ENCODE data around the gene NEU4.
"Not testable (repeated sequence)": the region's sequence is repeated elsewhere in the genome, so short reads cannot be mapped to it uniquely, and the experiment has no call there.

The NEU4 gene

DNA sequence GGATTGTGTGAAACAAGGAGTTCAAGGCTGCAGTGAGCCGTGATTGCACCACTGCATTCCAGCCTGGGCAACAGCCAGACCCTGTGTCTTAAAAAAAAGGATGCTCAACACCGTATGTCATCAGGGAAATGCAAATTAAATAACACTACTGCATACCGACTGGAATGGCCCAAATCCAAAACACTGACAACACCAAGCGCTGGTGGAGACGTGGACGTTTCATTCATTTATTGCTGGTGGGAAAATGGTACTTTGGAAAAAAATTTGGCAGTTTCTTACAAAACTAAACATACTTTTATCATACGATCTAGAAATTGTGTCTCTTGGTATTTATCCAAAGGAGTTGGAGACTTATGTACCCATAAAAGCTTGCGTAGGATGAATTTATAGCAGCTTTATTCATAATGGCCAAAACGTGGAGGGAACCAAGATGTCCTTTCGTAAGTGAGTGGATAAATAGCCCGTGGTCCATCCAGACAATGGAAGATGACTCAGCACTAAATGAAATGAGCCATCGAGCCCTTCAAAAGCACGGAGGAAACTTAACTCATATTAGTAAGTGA is 24.2 kb downstream of the NEU4 start:
- Histone ChIP-seq H3K36me3 (ENCODE audit: insufficient read depth, low read length) (no peaks in the 10 kb centered on the region), H3K9me3 (ENCODE audit: low read length) (peaks cover 2% of the 10 kb centered on the region), H3K4me3 (ENCODE audit: low read length) (no peak overlapping the region), H2AFZ (ENCODE audit: low read depth, low read length) (peak overlapping the region; percentile 57), H3K27me3 (ENCODE audit: insufficient read depth, low read length) (no peaks in the 10 kb centered on the region), H3K4me1 (ENCODE audit: insufficient read depth, low read length) (peaks cover 8% of the 10 kb centered on the region)

GRCh38 chr2:241833756-241834526 is 24.9 kb downstream of the NEU4 start:
- peak overlapping the region; percentile 57 for H2AFZ ChIP-seq (ENCODE audit: low read depth, low read length)
- not testable (repeated sequence) for H3K36me3 ChIP-seq (ENCODE audit: insufficient read depth, low read length); H3K4me1 ChIP-seq (ENCODE audit: insufficient read depth, low read length); H3K27me3 ChIP-seq (ENCODE audit: insufficient read depth, low read length); H3K4me3 ChIP-seq (ENCODE audit: low read length); H3K9me3 ChIP-seq (ENCODE audit: low read length)

DNA sequence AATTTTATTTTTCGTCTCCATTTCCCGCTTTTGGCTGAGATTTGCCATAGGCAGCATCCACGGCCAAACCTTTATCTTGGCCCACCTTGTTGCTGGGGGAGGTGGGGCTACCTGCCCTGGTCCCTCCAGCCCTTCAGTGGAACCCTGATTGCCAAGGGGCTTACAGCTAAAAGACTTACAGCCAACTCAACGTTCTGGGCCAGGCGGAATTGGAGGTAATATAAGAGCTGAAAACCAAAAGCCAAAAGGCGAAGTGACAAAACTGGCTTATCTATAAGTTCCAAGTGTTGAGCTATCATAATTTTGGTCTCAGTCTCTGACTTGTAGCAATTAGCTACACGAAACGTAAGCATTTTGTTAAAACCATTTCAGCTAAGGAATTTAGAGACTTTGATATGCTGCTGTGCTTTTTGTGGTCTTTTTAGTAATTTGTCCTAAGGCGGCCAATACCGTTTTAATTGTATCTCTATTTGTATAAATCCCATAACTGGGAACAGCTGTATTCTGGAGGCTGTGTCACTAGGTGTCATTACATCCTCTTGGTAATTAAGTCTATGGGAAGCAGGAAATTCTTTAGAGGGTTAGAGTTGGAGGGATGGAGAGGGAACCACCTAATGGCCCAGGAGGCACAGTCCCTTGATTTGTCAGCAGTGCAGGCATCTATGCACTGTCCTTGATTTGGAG is 25.7 kb downstream of the NEU4 start:
- Histone ChIP-seq H3K36me3 (ENCODE audit: insufficient read depth, low read length) (no peaks in the 10 kb centered on the region), H3K4me1 (ENCODE audit: insufficient read depth, low read length) (peaks cover 8% of the 10 kb centered on the region), H2AFZ (ENCODE audit: low read depth, low read length) (no peak overlapping the region), H3K27me3 (ENCODE audit: insufficient read depth, low read length) (no peaks in the 10 kb centered on the region), H3K4me3 (ENCODE audit: low read length) (no peak overlapping the region), H3K9me3 (ENCODE audit: low read length) (peaks cover 2% of the 10 kb centered on the region)

DNA sequence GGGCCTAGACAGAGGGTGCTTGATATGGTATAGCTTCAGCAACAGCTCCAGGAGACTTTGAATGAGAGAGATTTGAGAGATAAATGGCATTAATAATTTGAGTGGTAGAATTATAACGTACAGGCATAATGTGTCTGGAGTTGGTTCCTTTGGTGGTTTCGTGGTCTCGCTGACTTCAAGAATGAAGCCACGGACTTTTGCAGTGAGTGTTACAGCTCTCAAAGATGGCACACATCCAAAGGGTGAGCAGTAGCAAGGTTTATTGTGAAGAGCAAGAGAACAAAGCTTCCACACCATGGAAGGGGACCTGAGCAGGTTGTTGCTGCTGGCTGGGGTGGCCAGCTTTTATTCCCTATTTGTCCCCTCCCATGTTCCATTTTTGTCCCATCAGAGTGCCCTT is 26.6 kb downstream of the NEU4 start:
- Histone ChIP-seq H2AFZ (ENCODE audit: low read depth, low read length) (no peak overlapping the region), H3K9me3 (ENCODE audit: low read length) (peaks cover 2% of the 10 kb centered on the region), H3K4me3 (ENCODE audit: low read length) (no peak overlapping the region), H3K4me1 (ENCODE audit: insufficient read depth, low read length) (peaks cover 8% of the 10 kb centered on the region), H3K27me3 (ENCODE audit: insufficient read depth, low read length) (no peaks in the 10 kb centered on the region), H3K36me3 (ENCODE audit: insufficient read depth, low read length) (no peaks in the 10 kb centered on the region)

DNA sequence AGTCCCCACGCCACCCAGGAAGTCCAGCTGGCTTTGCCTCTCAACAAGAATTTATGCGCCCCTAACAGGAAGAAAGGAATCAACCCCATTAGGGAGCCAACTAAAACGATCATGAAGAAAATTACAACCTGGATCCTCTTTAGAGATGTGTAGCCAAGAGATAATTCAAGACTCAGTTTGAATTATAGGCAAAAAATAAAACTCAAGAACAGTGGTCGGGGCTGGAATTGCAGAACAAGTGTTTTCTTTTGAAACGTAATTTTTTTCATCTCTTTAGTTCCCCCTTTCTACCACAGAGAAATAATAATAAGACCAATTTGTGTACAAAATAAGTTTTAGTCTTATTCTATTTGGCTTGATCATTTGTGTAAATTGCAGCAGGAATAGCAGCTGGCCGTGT is 27.3 kb downstream of the NEU4 start:
- peaks cover 8% of the 10 kb centered on the region for H3K4me1 ChIP-seq (ENCODE audit: insufficient read depth, low read length)
- H3K4me3 ChIP-seq (ENCODE audit: low read length): no peak overlapping the region
- H3K27me3 ChIP-seq (ENCODE audit: insufficient read depth, low read length): no peaks in the 10 kb centered on the region
- H2AFZ ChIP-seq (ENCODE audit: low read depth, low read length): no peak overlapping the region
- no peaks in the 10 kb centered on the region for H3K36me3 ChIP-seq (ENCODE audit: insufficient read depth, low read length)
- peaks cover 2% of the 10 kb centered on the region for H3K9me3 ChIP-seq (ENCODE audit: low read length)

DNA sequence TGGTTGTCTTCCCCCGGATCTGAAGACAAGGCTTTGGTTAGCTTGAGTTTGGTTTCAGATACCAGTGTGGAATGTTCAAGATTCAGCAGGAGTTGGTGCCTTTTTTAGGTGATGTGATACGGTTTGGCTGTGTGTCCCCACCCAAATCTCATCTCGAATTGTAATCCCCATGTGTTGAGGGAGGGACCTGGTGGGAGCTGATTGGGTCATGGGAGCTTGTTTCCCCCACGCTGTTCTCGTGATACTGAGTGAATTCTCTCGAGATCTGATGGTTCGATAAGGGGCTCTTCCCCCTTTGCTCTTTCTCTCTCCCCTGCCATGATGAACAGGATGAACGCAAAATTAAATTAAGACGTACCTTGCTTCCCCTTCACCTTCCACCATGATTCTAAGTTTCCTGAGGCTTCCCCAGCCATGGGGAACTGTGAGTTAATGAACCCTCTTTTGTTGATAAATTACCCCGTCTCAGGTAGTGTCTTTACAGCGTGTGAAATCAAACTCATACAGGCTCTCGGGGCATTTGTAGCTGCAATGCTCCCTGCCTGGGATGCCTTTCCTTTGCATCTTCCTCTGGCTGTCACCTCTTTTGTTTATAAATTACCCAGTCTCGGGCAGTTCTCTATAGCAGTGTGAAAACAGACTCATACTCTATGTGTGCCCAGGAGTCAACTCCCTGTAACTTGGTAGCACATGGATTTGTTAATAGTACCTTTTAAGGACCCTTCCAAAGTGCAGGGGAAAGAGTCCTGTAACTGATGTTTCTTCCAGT is 28.4 kb downstream of the NEU4 start:
- Histone ChIP-seq H3K27me3 (ENCODE audit: insufficient read depth, low read length) (no peaks in the 10 kb centered on the region), H2AFZ (ENCODE audit: low read depth, low read length) (no peak overlapping the region), H3K4me1 (ENCODE audit: insufficient read depth, low read length) (peaks cover 8% of the 10 kb centered on the region), H3K36me3 (ENCODE audit: insufficient read depth, low read length) (no peaks in the 10 kb centered on the region), H3K4me3 (ENCODE audit: low read length) (no peak overlapping the region), H3K9me3 (ENCODE audit: low read length) (peaks cover 2% of the 10 kb centered on the region)

DNA sequence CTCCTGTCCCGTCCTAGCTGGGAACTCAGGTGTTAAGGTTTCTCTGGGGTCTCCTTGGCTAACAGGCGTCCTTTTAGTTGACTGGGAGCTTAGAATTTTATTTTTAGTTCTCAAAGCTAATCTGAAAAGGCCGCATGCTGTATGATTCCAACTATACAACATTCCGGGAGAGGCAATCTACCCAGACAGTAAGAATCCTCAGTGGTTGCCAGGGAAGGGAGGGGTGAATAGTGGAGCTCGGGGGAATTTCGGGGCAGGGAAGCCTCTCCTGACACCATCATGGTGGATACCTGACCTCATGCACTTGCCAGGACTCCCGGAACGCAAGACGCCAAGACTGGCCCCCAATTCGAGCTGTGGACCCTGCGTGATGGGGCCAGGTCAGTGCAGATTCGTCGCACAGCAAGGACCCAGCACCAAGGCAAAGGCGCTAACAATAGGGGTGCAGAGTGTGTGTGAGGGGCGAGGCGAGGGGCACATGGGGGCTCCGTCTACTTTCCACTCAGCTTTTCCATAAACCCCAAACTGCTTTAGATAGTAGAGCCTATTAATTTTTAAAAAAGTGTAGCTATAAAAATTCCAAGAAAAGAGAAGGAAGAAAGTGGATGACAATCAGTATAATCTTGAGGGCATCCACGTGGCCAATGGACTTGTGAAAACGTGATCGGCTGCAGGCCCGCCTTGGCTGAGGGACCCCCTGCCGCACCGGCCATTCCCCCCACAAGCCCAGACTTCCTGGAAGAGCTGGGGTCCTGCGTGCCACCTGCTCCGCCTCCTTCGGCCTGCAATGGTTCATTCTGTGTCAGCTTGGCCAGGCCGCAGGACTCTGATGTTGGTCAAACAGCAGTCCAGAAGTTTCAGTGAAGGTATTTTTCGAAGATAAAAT is 32.4 kb downstream of the NEU4 start:
- Histone ChIP-seq H3K36me3 (ENCODE audit: insufficient read depth, low read length) (no peaks in the 10 kb centered on the region), H3K4me1 (ENCODE audit: insufficient read depth, low read length) (no peaks in the 10 kb centered on the region), H2AFZ (ENCODE audit: low read depth, low read length) (no peak overlapping the region), H3K27me3 (ENCODE audit: insufficient read depth, low read length) (peaks cover 19% of the 10 kb centered on the region), H3K4me3 (ENCODE audit: low read length) (no peak overlapping the region), H3K9me3 (ENCODE audit: low read length) (no peaks in the 10 kb centered on the region)

- Histone ChIP-seq H3K9me3 (ENCODE audit: low read length) (no peaks in the 10 kb centered on the region), H3K4me1 (ENCODE audit: insufficient read depth, low read length) (no peaks in the 10 kb centered on the region), H3K4me3 (ENCODE audit: low read length) (no peak overlapping the region), H3K36me3 (ENCODE audit: insufficient read depth, low read length) (no peaks in the 10 kb centered on the region), H3K27me3 (ENCODE audit: insufficient read depth, low read length) (peaks cover 19% of the 10 kb centered on the region), H2AFZ (ENCODE audit: low read depth, low read length) (no peak overlapping the region)
These were observed 33.0 kb downstream of the NEU4 start for GRCh38 chr2:241842067-241842415.

DNA sequence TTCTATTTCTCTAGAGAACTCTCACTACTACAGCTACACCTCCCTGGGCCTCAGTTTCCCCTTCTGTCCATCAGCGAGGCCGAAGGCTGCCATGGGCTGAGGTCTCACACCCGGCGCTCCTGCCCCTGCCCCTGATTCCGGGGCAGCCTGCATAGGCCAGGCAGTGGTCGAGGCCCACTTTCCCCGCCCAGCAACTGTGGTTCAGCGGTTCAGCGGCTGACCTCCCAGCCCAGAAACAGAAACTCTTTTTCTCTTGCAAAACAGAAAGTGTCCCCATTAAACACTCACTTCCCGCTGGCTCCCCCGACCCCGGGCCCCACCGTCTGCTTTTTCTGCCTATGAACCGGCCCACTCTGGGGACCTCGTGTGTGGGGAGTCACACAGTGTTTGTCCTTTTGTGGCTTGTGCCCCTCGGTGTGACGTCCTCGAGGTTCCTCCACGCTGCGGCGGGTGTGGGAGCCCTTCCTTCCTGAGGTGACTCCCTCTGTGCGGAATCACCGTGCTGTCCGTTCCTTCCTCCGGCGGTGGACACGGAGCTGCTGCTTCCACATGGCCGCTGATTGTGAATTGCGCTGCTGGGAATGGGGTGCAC is 33.7 kb downstream of the NEU4 start:
- Histone ChIP-seq H3K27me3 (ENCODE audit: insufficient read depth, low read length) (peaks cover 19% of the 10 kb centered on the region), H3K36me3 (ENCODE audit: insufficient read depth, low read length) (no peaks in the 10 kb centered on the region), H3K9me3 (ENCODE audit: low read length) (no peaks in the 10 kb centered on the region), H2AFZ (ENCODE audit: low read depth, low read length) (no peak overlapping the region), H3K4me1 (ENCODE audit: insufficient read depth, low read length) (no peaks in the 10 kb centered on the region), H3K4me3 (ENCODE audit: low read length) (no peak overlapping the region)

DNA sequence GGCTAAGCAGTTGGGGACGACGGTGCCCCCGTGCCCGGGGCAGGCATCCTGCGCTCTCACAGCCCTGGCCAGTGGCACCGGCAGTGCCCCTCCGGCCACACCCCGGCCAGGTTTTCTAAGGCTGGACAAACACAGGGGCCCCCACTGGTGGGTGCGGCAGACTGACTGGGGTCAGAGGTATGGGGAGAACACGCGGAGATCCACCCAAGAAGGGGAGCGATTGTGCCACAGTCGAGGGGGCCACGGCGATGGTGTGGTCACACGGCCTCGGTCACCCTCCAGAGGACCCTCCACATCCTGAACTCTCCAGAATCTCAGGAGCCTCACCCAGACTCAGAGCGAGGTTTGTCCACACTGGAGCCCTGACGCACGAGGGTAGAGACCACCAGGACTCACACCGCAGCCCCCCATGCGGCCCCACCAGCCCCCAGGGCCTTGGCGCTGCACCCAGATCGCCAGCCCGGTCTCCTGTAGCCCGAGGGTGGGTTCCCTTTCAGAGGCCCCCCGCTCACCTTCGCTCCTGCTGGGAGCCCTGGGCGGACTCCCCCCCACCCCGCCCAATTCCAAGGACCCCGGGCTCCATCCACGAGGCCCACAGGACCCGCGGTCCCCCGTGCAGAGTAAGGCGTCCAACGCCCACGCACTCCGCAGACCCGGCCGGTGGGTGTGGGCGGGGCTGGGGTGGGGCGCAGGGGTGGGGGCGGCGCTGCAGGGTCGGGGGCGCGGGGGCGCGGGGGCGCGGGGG is 34.5 kb downstream of the NEU4 start:
- H3K9me3 ChIP-seq (ENCODE audit: low read length): no peaks in the 10 kb centered on the region
- H3K27me3 ChIP-seq (ENCODE audit: insufficient read depth, low read length): peaks cover 19% of the 10 kb centered on the region
- no peaks in the 10 kb centered on the region for H3K4me1 ChIP-seq (ENCODE audit: insufficient read depth, low read length)
- no peaks in the 10 kb centered on the region for H3K36me3 ChIP-seq (ENCODE audit: insufficient read depth, low read length)
- no peak overlapping the region for H3K4me3 ChIP-seq (ENCODE audit: low read length)
- H2AFZ ChIP-seq (ENCODE audit: low read depth, low read length): no peak overlapping the region

DNA sequence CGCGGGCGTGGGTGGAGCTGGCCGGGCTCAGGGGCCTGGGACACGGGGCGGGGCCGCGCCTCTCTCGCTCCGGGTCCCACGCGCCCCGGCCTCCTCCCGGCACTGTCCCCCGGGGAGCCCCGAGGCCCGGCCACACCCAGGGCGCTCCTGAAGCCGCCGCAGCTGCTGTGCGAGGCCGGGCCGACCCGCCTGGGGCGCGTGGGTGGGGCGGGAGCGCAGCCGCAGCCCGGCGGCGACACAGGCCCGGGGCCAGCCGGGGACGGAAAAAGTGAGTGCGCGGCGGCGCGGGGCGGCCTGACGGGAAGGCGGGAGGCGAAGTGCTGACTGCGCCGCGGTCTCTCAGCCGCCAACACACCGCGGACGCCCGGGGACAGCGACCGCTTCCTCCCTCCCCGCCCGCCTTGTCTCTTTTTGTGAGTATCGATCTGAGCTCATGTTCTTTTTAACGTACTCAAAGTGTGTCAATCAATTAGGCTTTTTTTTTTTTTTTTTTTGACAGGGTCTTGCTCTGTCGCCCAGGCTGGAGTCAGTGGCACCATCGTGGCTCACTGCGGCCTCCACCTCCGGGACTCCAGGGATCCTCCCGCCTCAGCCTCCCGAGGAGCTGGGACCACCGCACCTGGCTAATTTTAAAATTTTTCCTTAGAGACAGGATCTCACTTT is 35.2 kb downstream of the NEU4 start:
- H2AFZ ChIP-seq (ENCODE audit: low read depth, low read length): no peak overlapping the region
- H3K36me3 ChIP-seq (ENCODE audit: insufficient read depth, low read length): no peaks in the 10 kb centered on the region
- no peaks in the 10 kb centered on the region for H3K9me3 ChIP-seq (ENCODE audit: low read length)
- no peak overlapping the region for H3K4me3 ChIP-seq (ENCODE audit: low read length)
- peaks cover 19% of the 10 kb centered on the region for H3K27me3 ChIP-seq (ENCODE audit: insufficient read depth, low read length)
- no peaks in the 10 kb centered on the region for H3K4me1 ChIP-seq (ENCODE audit: insufficient read depth, low read length)

Data from neuron (in vitro differentiated cells).